Measurements from ENCODE around the gene C7orf33.
"Not testable (repeated sequence)": the region's sequence is repeated elsewhere in the genome, so short reads cannot be mapped to it uniquely, and the experiment has no call there.

The C7orf33 gene

GRCh38 chr7:148581624-148582023, 8.9 kb upstream of the C7orf33 start:
- DNase-seq (ENCODE audit: low spot score), result peak; percentile 38

GRCh38 chr7:148584154-148584827, 6.3 kb upstream of the C7orf33 start:
- peak; percentile 14 for DNase-seq (ENCODE audit: low spot score)

GRCh38 chr7:148585399-148585798, 5.2 kb upstream of the C7orf33 start:
- DNase-seq (ENCODE audit: low spot score), result no peak

GRCh38 chr7:148587076-148587475, 3.5 kb upstream of the C7orf33 start:
- DNase-seq (ENCODE audit: low spot score), result no peak

GRCh38 chr7:148588168-148588567, 2.4 kb upstream of the C7orf33 start:
- no peak for DNase-seq (ENCODE audit: low spot score)

GRCh38 chr7:148588670-148589131, 1.9 kb upstream of the C7orf33 start:
- DNase-seq (ENCODE audit: low spot score), result no peak

GRCh38 chr7:148589640-148590039, 926 bp upstream of the C7orf33 start:
- DNase-seq (ENCODE audit: low spot score), result no peak

GRCh38 chr7:148596354-148596753, 5.8 kb downstream of the C7orf33 start:
- DNase-seq (ENCODE audit: low spot score), result not testable (repeated sequence)

GRCh38 chr7:148598351-148598750, 7.8 kb downstream of the C7orf33 start:
- DNase-seq (ENCODE audit: low spot score), result no peak

- DNase-seq (ENCODE audit: low spot score), result no peak
Observed at GRCh38 chr7:148605350-148605749, 14.8 kb downstream of the C7orf33 start.

GRCh38 chr7:148607151-148607661, 16.6 kb downstream of the C7orf33 start:
- no peak for DNase-seq (ENCODE audit: low spot score)

- no peak for DNase-seq (ENCODE audit: low spot score)
Observed at GRCh38 chr7:148609045-148609725, 18.6 kb downstream of the C7orf33 start.

- no peak for DNase-seq (ENCODE audit: low spot score)
Observed at GRCh38 chr7:148611692-148612091, 21.1 kb downstream of the C7orf33 start.

GRCh38 chr7:148615085-148615730, 24.6 kb downstream of the C7orf33 start:
- no peak for DNase-seq (ENCODE audit: low spot score)

GRCh38 chr7:148620749-148621359, 30.3 kb downstream of the C7orf33 start:
- DNase-seq (ENCODE audit: low spot score), result no peak

GRCh38 chr7:148621563-148621962, 31.0 kb downstream of the C7orf33 start:
- DNase-seq (ENCODE audit: low spot score), result no peak

GRCh38 chr7:148622887-148623585, 32.5 kb downstream of the C7orf33 start:
- peak; percentile 12 for DNase-seq (ENCODE audit: low spot score)

GRCh38 chr7:148623586-148624282, 33.2 kb downstream of the C7orf33 start:
- no peak for DNase-seq (ENCODE audit: low spot score)

GRCh38 chr7:148624735-148625134, 34.2 kb downstream of the C7orf33 start:
- no peak for DNase-seq (ENCODE audit: low spot score)

GRCh38 chr7:148625342-148625741, 34.8 kb downstream of the C7orf33 start:
- no peak for DNase-seq (ENCODE audit: low spot score)

GRCh38 chr7:148626828-148627227, 36.3 kb downstream of the C7orf33 start:
- DNase-seq (ENCODE audit: low spot score), result no peak
